HG03159 (cell line): Measurements from ENCODE around the gene CS.

Experiments
- ATAC-seq: cut with Tn5 transposase; IDR thresholded peaks from one replicate; pipeline ENCODE4 v1.9.1; 2021; ENCODE audit warnings: mild to moderate bottlenecking, moderate library complexity; ENCODE audit not compliant: unreplicated experiment

The CS gene

DNA sequence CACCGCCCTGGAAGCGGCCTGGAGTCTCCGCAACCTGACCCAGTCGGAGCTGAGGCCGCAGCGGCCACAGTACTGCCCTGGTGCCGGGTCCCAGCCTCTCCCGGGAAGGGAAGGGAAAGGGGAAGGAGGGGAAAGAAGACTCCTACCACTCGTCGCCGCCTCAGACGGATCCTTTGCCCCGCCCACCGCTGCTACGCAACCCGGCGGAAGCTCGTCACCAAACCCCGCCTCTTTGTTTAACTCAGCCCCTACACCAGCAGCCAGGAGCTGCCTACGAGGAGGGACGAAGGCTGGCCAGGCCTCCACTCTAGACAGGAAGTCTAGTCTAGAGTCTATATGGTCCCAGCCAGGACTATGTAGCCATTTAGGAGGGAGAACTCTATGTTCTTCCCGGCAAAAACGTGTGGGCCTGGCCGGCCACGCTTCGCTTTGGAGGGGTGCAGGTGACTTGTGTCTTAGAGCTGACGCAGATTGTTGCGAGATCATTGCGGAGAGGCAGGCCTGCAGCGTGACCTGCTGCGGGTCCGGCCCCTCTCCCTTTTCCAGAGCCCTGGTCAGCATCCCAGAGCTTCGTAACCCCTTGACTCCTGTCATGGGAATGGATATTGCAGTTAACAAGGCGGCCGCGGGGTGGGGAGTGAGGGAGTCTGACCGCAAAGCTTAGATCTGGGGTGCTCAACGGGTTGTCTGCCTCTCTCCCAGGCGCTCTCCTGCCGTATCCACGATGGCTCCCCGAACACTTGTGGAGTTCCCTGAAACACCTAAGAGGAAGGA is 78.2 kb downstream of the CS start, which contains the start of gene RNF41:
Gene RNF41 (minus strand): TSS at position 166 of the 774 bp plus-strand sequence. CDS start 7,875 bp downstream, outside the sequence.
- ATAC-seq, result peak; percentile 75
